ENCODE data around the gene PLA2G4D. TPM values are rescaled to one million over a fixed set of nuclear protein-coding genes. Genes with fewer than 3 reads are reported as not detected.

Gene PLA2G4D
- total and polyA plus RNA-seq, 2 donors (not counting 1 experiment from before 2014, with no cell fraction given) = not detected

DNA sequence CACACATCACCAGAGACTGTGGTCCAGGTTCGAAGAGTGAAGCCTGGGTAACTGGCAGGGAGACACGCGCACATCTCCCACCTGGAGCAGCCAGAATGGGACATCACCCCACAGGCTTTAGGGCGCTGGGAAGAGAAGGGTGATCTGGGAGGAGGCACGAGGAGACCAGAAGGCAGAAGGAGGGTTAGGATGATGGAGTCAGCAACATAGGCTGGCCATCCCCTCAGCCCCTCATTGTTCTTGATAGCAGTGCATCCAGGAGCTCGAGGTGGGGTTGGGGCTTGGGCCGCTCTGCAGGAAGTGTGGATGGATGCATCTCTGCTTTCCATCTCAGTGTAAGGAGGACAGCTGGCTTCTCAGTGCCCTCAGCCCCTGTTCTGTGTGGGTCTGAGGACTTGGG lies 46.9 kb upstream of the PLA2G4D start:
- no peak overlapping the region for H3K27ac ChIP-seq (ENCODE audit: insufficient read depth, low read length)
- H3K9ac ChIP-seq (ENCODE audit: insufficient read depth, low read length) = no peak overlapping the region
- no peaks in the 10 kb centered on the region for H3K9me3 ChIP-seq (ENCODE audit: control insufficient read depth, insufficient read depth, low read depth, low read length)
- H3K4me2 ChIP-seq (ENCODE audit: extremely low read depth, insufficient read depth, low read length) = no peak overlapping the region
- no peak overlapping the region for H3K4me3 ChIP-seq (replicated peaks in 1 of 4; ENCODE audit: control extremely low read depth in 1 of 4, insufficient read depth in 1 of 4, low read depth in 3 of 4, low read length in 4 of 4)
- H2AFZ ChIP-seq (ENCODE audit: low read length) = no peak overlapping the region
- TF ChIP-seq, protein P1, sequence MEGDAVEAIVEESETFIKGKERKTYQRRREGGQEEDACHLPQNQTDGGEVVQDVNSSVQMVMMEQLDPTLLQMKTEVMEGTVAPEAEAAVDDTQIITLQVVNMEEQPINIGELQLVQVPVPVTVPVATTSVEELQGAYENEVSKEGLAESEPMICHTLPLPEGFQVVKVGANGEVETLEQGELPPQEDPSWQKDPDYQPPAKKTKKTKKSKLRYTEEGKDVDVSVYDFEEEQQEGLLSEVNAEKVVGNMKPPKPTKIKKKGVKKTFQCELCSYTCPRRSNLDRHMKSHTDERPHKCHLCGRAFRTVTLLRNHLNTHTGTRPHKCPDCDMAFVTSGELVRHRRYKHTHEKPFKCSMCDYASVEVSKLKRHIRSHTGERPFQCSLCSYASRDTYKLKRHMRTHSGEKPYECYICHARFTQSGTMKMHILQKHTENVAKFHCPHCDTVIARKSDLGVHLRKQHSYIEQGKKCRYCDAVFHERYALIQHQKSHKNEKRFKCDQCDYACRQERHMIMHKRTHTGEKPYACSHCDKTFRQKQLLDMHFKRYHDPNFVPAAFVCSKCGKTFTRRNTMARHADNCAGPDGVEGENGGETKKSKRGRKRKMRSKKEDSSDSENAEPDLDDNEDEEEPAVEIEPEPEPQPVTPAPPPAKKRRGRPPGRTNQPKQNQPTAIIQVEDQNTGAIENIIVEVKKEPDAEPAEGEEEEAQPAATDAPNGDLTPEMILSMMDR (conservative IDR thresholded peaks at IDR 0.05 in 1 of 2, IDR thresholded peaks at IDR 0.05 in 1 of 2; ENCODE audit: low read depth in 1 of 2, low read length in 2 of 2) = no peak
- TF ChIP-seq EZH2 (IDR thresholded peaks at IDR 0.05; ENCODE audit: low read length, missing control alignments) = no peak
- DNase-seq (ENCODE audit: low read depth in 2 of 2) = no peak
- H3K79me2 ChIP-seq (ENCODE audit: control insufficient read depth, insufficient read depth, low read length) = no peaks in the 10 kb centered on the region
- no peaks in the 10 kb centered on the region for H3K4me1 ChIP-seq (ENCODE audit: control insufficient read depth, extremely low read depth, insufficient read depth, low read length)
- no peaks in the 10 kb centered on the region for H4K20me1 ChIP-seq (ENCODE audit: control insufficient read depth, extremely low read depth, insufficient read depth, low read length)
- H3K36me3 ChIP-seq (ENCODE audit: control insufficient read depth, insufficient read depth, low read length) = no peaks in the 10 kb centered on the region
- peaks cover 18% of the 10 kb centered on the region for H3K27me3 ChIP-seq (ENCODE audit: control insufficient read depth, insufficient read depth, low read length)

DNA sequence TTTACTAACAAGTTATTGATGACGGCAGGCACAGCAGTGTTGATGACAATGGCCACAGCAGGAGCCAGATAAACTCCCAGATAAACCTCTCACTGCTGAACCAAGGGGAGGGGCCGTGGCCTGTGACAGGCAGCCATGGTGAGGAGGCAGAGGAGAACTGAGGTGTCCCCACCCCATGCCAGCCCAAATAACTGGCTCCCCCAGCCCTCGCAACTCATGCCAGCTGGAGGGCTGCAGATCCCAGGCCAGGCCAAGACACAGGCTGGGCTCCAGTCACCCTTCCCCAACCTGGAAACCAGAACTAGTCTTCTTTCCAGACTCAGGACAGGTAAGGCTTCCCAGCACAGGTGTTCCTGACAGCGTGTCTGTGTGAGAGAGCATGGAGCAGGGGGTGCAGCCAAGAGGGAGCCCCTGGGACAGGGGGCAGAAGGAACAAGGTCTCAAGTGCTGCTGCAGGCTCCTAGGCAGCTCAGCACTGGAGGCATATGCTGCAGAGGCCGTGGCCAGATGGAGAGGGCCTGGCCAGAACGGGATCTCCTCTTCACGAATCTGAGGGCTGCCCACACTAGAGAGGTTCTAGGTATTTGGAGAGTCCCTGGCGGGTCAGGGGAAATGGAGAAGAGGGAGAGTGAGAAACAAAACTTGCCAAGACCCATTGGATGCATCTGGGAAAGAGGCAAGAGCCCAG lies 46.2 kb upstream of the PLA2G4D start:
- Histone ChIP-seq H3K27ac (ENCODE audit: insufficient read depth, low read length) (no peak overlapping the region), H3K36me3 (ENCODE audit: control insufficient read depth, insufficient read depth, low read length) (no peaks in the 10 kb centered on the region), H3K79me2 (ENCODE audit: control insufficient read depth, insufficient read depth, low read length) (no peaks in the 10 kb centered on the region), H3K4me1 (ENCODE audit: control insufficient read depth, extremely low read depth, insufficient read depth, low read length) (no peaks in the 10 kb centered on the region), H3K4me3 (replicated peaks in 1 of 4; ENCODE audit: control extremely low read depth in 1 of 4, insufficient read depth in 1 of 4, low read depth in 3 of 4, low read length in 4 of 4) (no peak overlapping the region), H3K27me3 (ENCODE audit: control insufficient read depth, insufficient read depth, low read length) (peaks cover 18% of the 10 kb centered on the region), H3K9me3 (ENCODE audit: control insufficient read depth, insufficient read depth, low read depth, low read length) (no peaks in the 10 kb centered on the region), H4K20me1 (ENCODE audit: control insufficient read depth, extremely low read depth, insufficient read depth, low read length) (no peaks in the 10 kb centered on the region), H3K9ac (ENCODE audit: insufficient read depth, low read length) (no peak overlapping the region), H3K4me2 (ENCODE audit: extremely low read depth, insufficient read depth, low read length) (no peak overlapping the region), H2AFZ (ENCODE audit: low read length) (no peak overlapping the region)
- no peak for DNase-seq (ENCODE audit: low read depth in 2 of 2)
- no peak for TF ChIP-seq EZH2 (IDR thresholded peaks at IDR 0.05; ENCODE audit: low read length, missing control alignments)
- TF ChIP-seq, protein P1 (conservative IDR thresholded peaks at IDR 0.05 in 1 of 2, IDR thresholded peaks at IDR 0.05 in 1 of 2; ENCODE audit: low read depth in 1 of 2, low read length in 2 of 2) = no peak

DNA sequence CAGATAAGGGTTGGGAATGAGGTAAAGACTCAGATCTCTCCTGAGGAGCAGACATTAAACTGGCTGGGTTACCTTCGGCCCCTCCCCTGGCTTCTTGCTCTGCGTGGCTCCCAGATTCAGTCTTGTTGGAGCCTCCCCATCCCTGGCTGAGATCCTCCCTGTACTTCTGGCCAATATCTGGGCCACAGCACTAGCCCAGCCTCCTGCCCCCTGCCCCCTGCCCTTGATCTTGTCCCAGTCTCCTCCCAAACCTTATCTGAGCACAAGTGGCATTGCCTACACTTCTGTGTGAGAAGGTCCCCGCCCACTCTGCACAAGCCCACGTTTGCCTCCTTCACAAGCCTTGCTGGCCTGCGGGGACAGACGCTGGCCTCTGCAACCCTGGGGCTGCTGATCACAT lies 45.2 kb upstream of the PLA2G4D start:
- DNase-seq (ENCODE audit: low read depth in 2 of 2) = no peak
- Histone ChIP-seq H2AFZ (ENCODE audit: low read length) (no peak overlapping the region), H3K4me1 (ENCODE audit: control insufficient read depth, extremely low read depth, insufficient read depth, low read length) (no peaks in the 10 kb centered on the region), H3K9me3 (ENCODE audit: control insufficient read depth, insufficient read depth, low read depth, low read length) (no peaks in the 10 kb centered on the region), H3K4me3 (replicated peaks in 1 of 4; ENCODE audit: control extremely low read depth in 1 of 4, insufficient read depth in 1 of 4, low read depth in 3 of 4, low read length in 4 of 4) (no peak overlapping the region), H3K79me2 (ENCODE audit: control insufficient read depth, insufficient read depth, low read length) (no peaks in the 10 kb centered on the region), H3K9ac (ENCODE audit: insufficient read depth, low read length) (no peak overlapping the region), H3K36me3 (ENCODE audit: control insufficient read depth, insufficient read depth, low read length) (no peaks in the 10 kb centered on the region), H3K27me3 (ENCODE audit: control insufficient read depth, insufficient read depth, low read length) (peaks cover 18% of the 10 kb centered on the region), H3K4me2 (ENCODE audit: extremely low read depth, insufficient read depth, low read length) (no peak overlapping the region), H4K20me1 (ENCODE audit: control insufficient read depth, extremely low read depth, insufficient read depth, low read length) (no peaks in the 10 kb centered on the region), H3K27ac (ENCODE audit: insufficient read depth, low read length) (no peak overlapping the region)
- TF ChIP-seq, protein P1 (conservative IDR thresholded peaks at IDR 0.05 in 1 of 2, IDR thresholded peaks at IDR 0.05 in 1 of 2; ENCODE audit: low read depth in 1 of 2, low read length in 2 of 2) = no peak
- no peak for TF ChIP-seq EZH2 (IDR thresholded peaks at IDR 0.05; ENCODE audit: low read length, missing control alignments)
